ENCODE data around the gene KPNA6.
A peak's percentile ranks its signal among the peaks of the same experiment; 100 is the strongest.
"Not testable (repeated sequence)": the region's sequence is repeated elsewhere in the genome, so short reads cannot be mapped to it uniquely, and the experiment has no call there.

Gene KPNA6

GRCh38 chr1:32138965-32139364 lies 31.1 kb downstream of the KPNA6 start:
- Histone ChIP-seq H3K36me3 (ENCODE audit: control insufficient read depth, insufficient read depth, low read length) (no peaks in the 10 kb centered on the region), H2BK5ac (ENCODE audit: low read length) (no peak overlapping the region), H3K4me2 (ENCODE audit: low read length) (no peak overlapping the region), H3K23ac (ENCODE audit: low read length) (no peak overlapping the region), H3K79me2 (ENCODE audit: control insufficient read depth, insufficient read depth, low read length) (peaks cover 16% of the 10 kb centered on the region), H3K9ac (ENCODE audit: low read length) (no peak overlapping the region), H3K4me1 (ENCODE audit: control insufficient read depth, low read depth, low read length) (no peaks in the 10 kb centered on the region), H3K27ac (ENCODE audit: low read depth, low read length) (no peak overlapping the region), H2BK15ac (replicated peaks; ENCODE audit: low read depth) (no peak overlapping the region), H4K5ac (ENCODE audit: low read length) (no peak overlapping the region), H3K18ac (ENCODE audit: low read length) (no peak overlapping the region), H3K4me3 (ENCODE audit: low read length) (no peak overlapping the region), H4K8ac (ENCODE audit: low read depth, low read length) (no peak overlapping the region), H3K79me1 (ENCODE audit: low read length) (peaks cover 6% of the 10 kb centered on the region), H2AK5ac (ENCODE audit: low read length) (no peak overlapping the region), H3K4ac (ENCODE audit: low read depth, low read length) (no peak overlapping the region), H3K27me3 (ENCODE audit: insufficient read depth, low read length, poor library complexity) (no peaks in the 10 kb centered on the region), H2BK120ac (ENCODE audit: low read depth, low read length) (no peak overlapping the region), H3K56ac (ENCODE audit: low read length) (no peak overlapping the region)
- DNase-seq, result peak; percentile 31
- WGBS (ENCODE audit: extremely low coverage, insufficient coverage, low lambda C conversion rate), result no CpG with 5 or more reads among the region's 5 CpGs

DNA sequence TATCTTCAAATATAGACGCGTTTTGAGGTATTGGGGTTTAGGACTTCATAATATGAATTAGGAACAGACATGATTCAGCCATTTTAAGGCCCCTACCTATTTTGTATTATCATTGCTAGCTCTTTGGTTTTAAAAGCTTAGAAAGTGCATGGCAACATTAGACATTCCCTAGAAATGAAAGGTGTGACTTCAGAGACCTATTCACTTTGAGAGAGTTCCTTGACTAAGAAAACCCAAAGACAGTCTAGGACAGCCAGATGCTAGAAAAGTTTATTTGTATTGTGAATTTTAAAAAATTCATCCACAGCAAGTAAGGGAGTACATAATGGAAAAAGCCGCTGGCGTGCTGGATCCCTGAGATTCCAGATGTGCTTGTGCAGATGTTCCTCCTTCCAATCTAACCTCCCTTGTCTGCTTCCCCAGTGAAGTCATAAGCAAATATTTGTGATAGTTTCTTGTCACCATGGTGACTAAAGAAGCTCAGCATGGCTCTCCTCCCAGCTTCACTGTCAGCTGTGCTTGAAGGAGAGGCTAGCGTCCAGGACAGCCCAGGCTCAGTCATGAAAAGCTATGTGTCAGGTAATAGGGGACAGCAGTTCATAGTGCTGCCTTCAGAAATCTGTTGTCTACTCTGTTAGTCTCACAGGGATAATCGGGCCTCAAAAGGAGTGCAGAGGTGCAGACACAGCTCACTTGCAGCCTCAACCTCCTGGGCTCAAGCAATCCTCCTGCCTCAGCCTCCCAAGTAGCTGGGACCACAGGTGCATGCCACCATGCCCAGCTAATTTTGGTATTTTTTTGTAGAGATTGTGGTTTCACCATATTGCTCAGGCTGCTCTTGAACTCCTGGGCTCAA lies 34.8 kb downstream of the KPNA6 start:
- no peaks in the 10 kb centered on the region for H3K4me1 ChIP-seq (ENCODE audit: control insufficient read depth, low read depth, low read length)
- H3K56ac ChIP-seq (ENCODE audit: low read length), result no peak overlapping the region
- H3K27me3 ChIP-seq (ENCODE audit: insufficient read depth, low read length, poor library complexity), result no peaks in the 10 kb centered on the region
- DNase-seq, result peak; percentile 80
- no peak overlapping the region for H2BK120ac ChIP-seq (ENCODE audit: low read depth, low read length)
- no peak overlapping the region for H3K27ac ChIP-seq (ENCODE audit: low read depth, low read length)
- H3K36me3 ChIP-seq (ENCODE audit: control insufficient read depth, insufficient read depth, low read length), result no peaks in the 10 kb centered on the region
- WGBS (ENCODE audit: extremely low coverage, insufficient coverage, low lambda C conversion rate), result no CpG with 5 or more reads among the region's 6 CpGs
- H3K23ac ChIP-seq (ENCODE audit: low read length), result no peak overlapping the region
- no peak overlapping the region for H2BK5ac ChIP-seq (ENCODE audit: low read length)
- peaks cover 9% of the 10 kb centered on the region for H3K79me1 ChIP-seq (ENCODE audit: low read length)
- H3K9ac ChIP-seq (ENCODE audit: low read length), result no peak overlapping the region
- H3K18ac ChIP-seq (ENCODE audit: low read length), result no peak overlapping the region
- no peak overlapping the region for H4K5ac ChIP-seq (ENCODE audit: low read length)
- peaks cover 17% of the 10 kb centered on the region for H3K79me2 ChIP-seq (ENCODE audit: control insufficient read depth, insufficient read depth, low read length)
- H3K4ac ChIP-seq (ENCODE audit: low read depth, low read length), result no peak overlapping the region
- H2BK15ac ChIP-seq (replicated peaks; ENCODE audit: low read depth), result no peak overlapping the region
- no peak overlapping the region for H3K4me3 ChIP-seq (ENCODE audit: low read length)
- no peak overlapping the region for H4K8ac ChIP-seq (ENCODE audit: low read depth, low read length)
- H3K4me2 ChIP-seq (ENCODE audit: low read length), result no peak overlapping the region
- H2AK5ac ChIP-seq (ENCODE audit: low read length), result no peak overlapping the region

DNA sequence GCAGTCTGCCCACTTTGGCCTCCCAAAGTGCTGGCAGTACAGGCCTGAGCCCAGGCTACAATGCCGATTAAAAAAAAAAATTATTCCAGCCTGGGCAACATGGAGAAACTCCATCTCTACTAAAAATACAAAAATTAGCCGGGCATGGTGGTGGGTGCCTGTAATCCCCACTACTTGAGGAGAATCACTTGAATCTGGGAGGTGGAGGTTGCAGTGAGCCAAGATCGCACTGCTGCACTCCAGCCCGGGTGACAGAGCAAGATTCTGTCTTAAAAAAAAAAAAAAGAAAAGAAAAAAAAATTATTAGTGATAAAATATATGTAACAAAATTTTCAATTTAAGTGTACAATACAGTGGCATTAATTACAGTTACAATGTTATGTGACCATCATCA lies 35.4 kb downstream of the KPNA6 start:
- not testable (repeated sequence) for H3K4me2 ChIP-seq (ENCODE audit: low read length); H2BK5ac ChIP-seq (ENCODE audit: low read length); H3K18ac ChIP-seq (ENCODE audit: low read length); H3K4me3 ChIP-seq (ENCODE audit: low read length); H3K4ac ChIP-seq (ENCODE audit: low read depth, low read length); H3K56ac ChIP-seq (ENCODE audit: low read length); H3K27ac ChIP-seq (ENCODE audit: low read depth, low read length); H3K9ac ChIP-seq (ENCODE audit: low read length); H2BK15ac ChIP-seq (replicated peaks; ENCODE audit: low read depth); H3K23ac ChIP-seq (ENCODE audit: low read length); H3K79me1 ChIP-seq (ENCODE audit: low read length); H3K36me3 ChIP-seq (ENCODE audit: control insufficient read depth, insufficient read depth, low read length); H2BK120ac ChIP-seq (ENCODE audit: low read depth, low read length); H3K4me1 ChIP-seq (ENCODE audit: control insufficient read depth, low read depth, low read length); H4K5ac ChIP-seq (ENCODE audit: low read length); DNase-seq; H3K27me3 ChIP-seq (ENCODE audit: insufficient read depth, low read length, poor library complexity); H2AK5ac ChIP-seq (ENCODE audit: low read length); H4K8ac ChIP-seq (ENCODE audit: low read depth, low read length)
- H3K79me2 ChIP-seq (ENCODE audit: control insufficient read depth, insufficient read depth, low read length), result peaks cover 20% of the 10 kb centered on the region
- WGBS (ENCODE audit: extremely low coverage, insufficient coverage, low lambda C conversion rate), result no CpG with 5 or more reads among the region's 4 CpGs

DNA sequence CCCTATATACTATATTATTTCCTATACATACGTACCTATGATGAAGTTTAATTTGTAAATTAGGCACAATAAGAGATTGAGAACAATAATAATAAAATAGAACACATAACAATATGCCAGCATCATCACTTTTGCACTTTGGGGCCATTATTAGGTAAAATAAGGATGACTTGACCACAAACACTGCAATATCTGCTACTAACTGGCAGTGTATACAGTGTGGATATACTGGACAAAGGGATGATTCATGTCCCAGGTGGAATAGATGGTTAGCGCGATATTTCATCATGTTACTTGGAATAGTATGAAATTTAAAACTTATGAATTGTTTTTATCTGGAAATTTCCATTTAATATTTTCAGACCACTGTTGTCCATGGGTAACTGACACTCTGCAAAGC lies 36.2 kb downstream of the KPNA6 start:
- no peak overlapping the region for H2AK5ac ChIP-seq (ENCODE audit: low read length)
- no CpG with 5 or more reads among the region's 3 CpGs for WGBS (ENCODE audit: extremely low coverage, insufficient coverage, low lambda C conversion rate)
- peaks cover 11% of the 10 kb centered on the region for H3K79me1 ChIP-seq (ENCODE audit: low read length)
- no peak overlapping the region for H4K5ac ChIP-seq (ENCODE audit: low read length)
- no peaks in the 10 kb centered on the region for H3K36me3 ChIP-seq (ENCODE audit: control insufficient read depth, insufficient read depth, low read length)
- no peak overlapping the region for H3K23ac ChIP-seq (ENCODE audit: low read length)
- H2BK120ac ChIP-seq (ENCODE audit: low read depth, low read length), result no peak overlapping the region
- H2BK15ac ChIP-seq (replicated peaks; ENCODE audit: low read depth), result no peak overlapping the region
- no peak overlapping the region for H3K4ac ChIP-seq (ENCODE audit: low read depth, low read length)
- no peak overlapping the region for H3K9ac ChIP-seq (ENCODE audit: low read length)
- H3K4me3 ChIP-seq (ENCODE audit: low read length), result no peak overlapping the region
- no peaks in the 10 kb centered on the region for H3K27me3 ChIP-seq (ENCODE audit: insufficient read depth, low read length, poor library complexity)
- no peak overlapping the region for H3K27ac ChIP-seq (ENCODE audit: low read depth, low read length)
- H3K4me1 ChIP-seq (ENCODE audit: control insufficient read depth, low read depth, low read length), result no peaks in the 10 kb centered on the region
- no peak overlapping the region for H2BK5ac ChIP-seq (ENCODE audit: low read length)
- no peak overlapping the region for H4K8ac ChIP-seq (ENCODE audit: low read depth, low read length)
- no peak overlapping the region for H3K4me2 ChIP-seq (ENCODE audit: low read length)
- no peak overlapping the region for H3K56ac ChIP-seq (ENCODE audit: low read length)
- no peak for DNase-seq
- H3K79me2 ChIP-seq (ENCODE audit: control insufficient read depth, insufficient read depth, low read length), result peaks cover 20% of the 10 kb centered on the region
- H3K18ac ChIP-seq (ENCODE audit: low read length), result no peak overlapping the region

DNA sequence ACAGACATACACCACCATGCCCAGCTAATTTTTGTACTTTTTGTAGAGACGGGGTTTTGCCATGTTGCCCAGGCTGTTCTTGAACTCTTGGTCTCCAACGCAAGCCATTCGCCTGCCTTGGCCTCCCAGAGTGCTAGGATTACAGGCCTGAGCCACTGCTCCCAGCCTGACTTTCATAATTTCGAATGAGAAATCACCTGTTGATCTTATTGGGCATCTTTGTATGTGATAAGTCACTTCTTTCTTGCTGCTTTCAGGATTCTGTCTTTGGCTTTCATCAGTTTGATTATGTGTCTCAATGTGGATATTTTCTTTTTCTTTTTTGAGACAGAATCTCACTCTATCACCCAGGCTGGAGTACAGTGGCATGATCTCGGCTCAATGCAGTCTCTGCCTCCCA lies 39.9 kb downstream of the KPNA6 start:
- not testable (repeated sequence) for H3K9ac ChIP-seq (ENCODE audit: low read length); H3K79me1 ChIP-seq (ENCODE audit: low read length); H2BK5ac ChIP-seq (ENCODE audit: low read length); H3K18ac ChIP-seq (ENCODE audit: low read length); H2BK15ac ChIP-seq (replicated peaks; ENCODE audit: low read depth); H3K4ac ChIP-seq (ENCODE audit: low read depth, low read length); DNase-seq; H3K23ac ChIP-seq (ENCODE audit: low read length); H3K4me2 ChIP-seq (ENCODE audit: low read length); H3K36me3 ChIP-seq (ENCODE audit: control insufficient read depth, insufficient read depth, low read length); H4K5ac ChIP-seq (ENCODE audit: low read length); H3K56ac ChIP-seq (ENCODE audit: low read length); H2AK5ac ChIP-seq (ENCODE audit: low read length); H3K4me1 ChIP-seq (ENCODE audit: control insufficient read depth, low read depth, low read length); H4K8ac ChIP-seq (ENCODE audit: low read depth, low read length); H3K27me3 ChIP-seq (ENCODE audit: insufficient read depth, low read length, poor library complexity); H3K27ac ChIP-seq (ENCODE audit: low read depth, low read length); H2BK120ac ChIP-seq (ENCODE audit: low read depth, low read length); H3K4me3 ChIP-seq (ENCODE audit: low read length)
- peaks cover 14% of the 10 kb centered on the region for H3K79me2 ChIP-seq (ENCODE audit: control insufficient read depth, insufficient read depth, low read length)
- no CpG with 5 or more reads among the region's 5 CpGs for WGBS (ENCODE audit: extremely low coverage, insufficient coverage, low lambda C conversion rate)

DNA sequence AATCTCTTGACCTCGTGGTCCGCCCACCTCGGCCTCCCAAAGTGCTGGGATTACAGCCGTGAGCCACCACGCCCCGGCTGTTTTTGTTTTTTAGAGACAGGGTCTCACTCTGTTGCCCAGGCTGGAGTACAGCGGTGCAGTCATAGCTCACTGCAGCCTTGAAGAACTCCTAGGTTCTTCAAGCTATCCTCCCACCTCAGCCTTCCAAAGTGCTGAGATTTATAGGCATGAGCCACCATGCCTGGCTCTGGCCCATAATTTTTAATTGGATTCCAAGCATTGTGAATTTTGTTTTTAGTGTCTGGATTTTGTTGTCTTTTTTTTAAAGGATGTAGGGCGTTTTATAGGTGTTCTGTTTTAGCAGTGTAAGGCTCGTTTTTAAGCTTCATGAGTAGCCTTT lies 43.0 kb downstream of the KPNA6 start:
- no peak overlapping the region for H3K4me3 ChIP-seq (ENCODE audit: low read length)
- no peaks in the 10 kb centered on the region for H3K27me3 ChIP-seq (ENCODE audit: insufficient read depth, low read length, poor library complexity)
- H4K8ac ChIP-seq (ENCODE audit: low read depth, low read length), result no peak overlapping the region
- H3K23ac ChIP-seq (ENCODE audit: low read length), result no peak overlapping the region
- H3K56ac ChIP-seq (ENCODE audit: low read length), result no peak overlapping the region
- H3K79me2 ChIP-seq (ENCODE audit: control insufficient read depth, insufficient read depth, low read length), result peaks cover 11% of the 10 kb centered on the region
- no peak overlapping the region for H2BK120ac ChIP-seq (ENCODE audit: low read depth, low read length)
- no peak overlapping the region for H3K27ac ChIP-seq (ENCODE audit: low read depth, low read length)
- DNase-seq, result no peak
- no peak overlapping the region for H2AK5ac ChIP-seq (ENCODE audit: low read length)
- H3K36me3 ChIP-seq (ENCODE audit: control insufficient read depth, insufficient read depth, low read length), result no peaks in the 10 kb centered on the region
- no peaks in the 10 kb centered on the region for H3K4me1 ChIP-seq (ENCODE audit: control insufficient read depth, low read depth, low read length)
- no peak overlapping the region for H2BK15ac ChIP-seq (replicated peaks; ENCODE audit: low read depth)
- no peak overlapping the region for H3K4me2 ChIP-seq (ENCODE audit: low read length)
- no peak overlapping the region for H3K4ac ChIP-seq (ENCODE audit: low read depth, low read length)
- no peak overlapping the region for H3K18ac ChIP-seq (ENCODE audit: low read length)
- no peak overlapping the region for H3K9ac ChIP-seq (ENCODE audit: low read length)
- H4K5ac ChIP-seq (ENCODE audit: low read length), result no peak overlapping the region
- WGBS (ENCODE audit: extremely low coverage, insufficient coverage, low lambda C conversion rate), result no CpG with 5 or more reads among the region's 9 CpGs
- H3K79me1 ChIP-seq (ENCODE audit: low read length), result peaks cover 5% of the 10 kb centered on the region
- H2BK5ac ChIP-seq (ENCODE audit: low read length), result no peak overlapping the region
